Measurements from ENCODE around the gene TEN1. TPM values are rescaled to one million over a fixed set of nuclear protein-coding genes. Genes with fewer than 3 reads are reported as not detected.

The TEN1 gene
- total RNA-seq, 4 donors from 2014 or later = 20.0 to 43.6 (median 26.9) TPM

DNA sequence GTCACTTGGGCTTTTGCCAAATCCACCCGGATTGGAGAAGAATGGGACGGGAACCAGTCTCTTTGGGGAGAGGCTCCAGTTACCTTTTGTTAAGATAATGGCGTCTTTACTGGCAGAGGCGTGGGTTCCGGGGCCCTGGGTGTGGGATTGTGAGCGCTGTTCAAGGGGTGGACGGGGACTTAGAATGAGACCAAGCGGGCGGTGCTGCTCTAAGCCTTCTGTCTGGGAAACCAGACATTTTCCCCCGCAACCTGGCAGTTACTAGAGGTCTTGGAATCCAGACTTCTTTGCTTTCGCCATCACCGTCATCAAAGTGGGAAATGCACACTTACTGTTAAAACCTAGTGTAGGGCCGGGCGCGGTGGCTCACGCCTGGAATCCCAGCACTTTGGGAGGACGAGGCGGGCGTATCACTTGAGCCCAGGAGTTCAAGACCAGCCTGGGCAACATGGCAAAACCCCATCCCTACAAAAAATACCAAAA, 706 bp downstream of the TEN1 start:
- H3K27me3 ChIP-seq = no peaks in the 10 kb centered on the region
- no peaks in the 10 kb centered on the region for H3K36me3 ChIP-seq
- peak overlapping the region; percentile 82 for H3K4me3 ChIP-seq
- TF ChIP-seq, protein P1, sequence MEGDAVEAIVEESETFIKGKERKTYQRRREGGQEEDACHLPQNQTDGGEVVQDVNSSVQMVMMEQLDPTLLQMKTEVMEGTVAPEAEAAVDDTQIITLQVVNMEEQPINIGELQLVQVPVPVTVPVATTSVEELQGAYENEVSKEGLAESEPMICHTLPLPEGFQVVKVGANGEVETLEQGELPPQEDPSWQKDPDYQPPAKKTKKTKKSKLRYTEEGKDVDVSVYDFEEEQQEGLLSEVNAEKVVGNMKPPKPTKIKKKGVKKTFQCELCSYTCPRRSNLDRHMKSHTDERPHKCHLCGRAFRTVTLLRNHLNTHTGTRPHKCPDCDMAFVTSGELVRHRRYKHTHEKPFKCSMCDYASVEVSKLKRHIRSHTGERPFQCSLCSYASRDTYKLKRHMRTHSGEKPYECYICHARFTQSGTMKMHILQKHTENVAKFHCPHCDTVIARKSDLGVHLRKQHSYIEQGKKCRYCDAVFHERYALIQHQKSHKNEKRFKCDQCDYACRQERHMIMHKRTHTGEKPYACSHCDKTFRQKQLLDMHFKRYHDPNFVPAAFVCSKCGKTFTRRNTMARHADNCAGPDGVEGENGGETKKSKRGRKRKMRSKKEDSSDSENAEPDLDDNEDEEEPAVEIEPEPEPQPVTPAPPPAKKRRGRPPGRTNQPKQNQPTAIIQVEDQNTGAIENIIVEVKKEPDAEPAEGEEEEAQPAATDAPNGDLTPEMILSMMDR (IDR thresholded peaks at IDR 0.05) = no peak
- peak in 1 of 2 donors; percentile 86 for DNase-seq (ENCODE audit: low spot score in 2 of 2)
- peaks cover 80% of the 10 kb centered on the region for H3K4me1 ChIP-seq
- 9% methylated on average over 15 of the region's 19 CpGs for WGBS
- no peaks in the 10 kb centered on the region for H3K9me3 ChIP-seq
- peak overlapping the region; percentile 99 for H3K27ac ChIP-seq

DNA sequence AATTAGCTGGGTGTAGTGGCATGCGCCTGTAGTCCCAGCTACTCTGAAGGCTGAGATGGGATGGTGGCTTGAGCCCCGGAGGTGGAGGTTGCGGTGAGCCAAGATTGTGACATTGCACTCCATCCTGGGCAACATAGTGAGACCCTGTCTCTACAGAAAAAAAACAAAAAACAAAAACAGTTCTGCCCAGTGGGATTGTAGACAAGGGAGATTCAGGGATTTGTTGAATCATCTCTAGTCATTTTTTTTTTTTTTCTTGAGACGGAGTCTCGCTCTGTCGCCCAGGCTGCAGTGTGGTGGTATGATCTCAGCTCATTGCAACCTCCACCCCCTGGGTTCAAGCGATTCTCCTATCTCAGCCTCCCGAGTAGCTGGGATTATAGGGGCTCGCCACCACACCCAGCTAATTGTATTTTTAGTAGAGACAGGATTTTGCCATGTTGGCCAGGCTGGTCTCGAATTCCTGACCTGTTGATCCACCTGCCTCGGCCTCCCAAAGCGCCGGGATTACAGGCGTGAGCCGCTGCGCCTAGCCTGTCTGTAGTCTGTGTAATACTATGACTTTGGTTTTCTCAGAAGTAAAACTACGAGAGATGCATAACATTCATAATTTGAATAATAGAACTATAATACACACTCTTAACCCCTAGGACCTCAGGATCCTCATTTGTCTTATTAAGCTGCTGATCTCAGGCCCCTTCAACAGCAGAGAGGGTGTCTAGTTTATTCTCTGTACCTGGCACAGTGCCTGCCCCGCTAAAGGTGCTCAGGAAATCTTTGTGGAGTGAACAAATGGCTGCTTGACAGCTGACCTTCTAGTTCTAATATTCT, 1.4 kb downstream of the TEN1 start:
- H3K27ac ChIP-seq = peak overlapping the region; percentile 99
- peaks cover 86% of the 10 kb centered on the region for H3K4me1 ChIP-seq
- no peaks in the 10 kb centered on the region for H3K36me3 ChIP-seq
- no peaks in the 10 kb centered on the region for H3K27me3 ChIP-seq
- H3K4me3 ChIP-seq = peak overlapping the region; percentile 82
- no peaks in the 10 kb centered on the region for H3K9me3 ChIP-seq
- WGBS = 79% methylated on average over 18 of the region's 18 CpGs
- TF ChIP-seq POLR2A (IDR thresholded peaks at IDR 0.05) (no peak), POLR2AphosphoS5 (IDR thresholded peaks at IDR 0.05) (no peak), EP300 (IDR thresholded peaks at IDR 0.05) (no peak)
- TF ChIP-seq, protein P1 (IDR thresholded peaks at IDR 0.05) = no peak
- peak in 1 of 2 donors; percentile 59 for DNase-seq (ENCODE audit: low spot score in 2 of 2)

DNA sequence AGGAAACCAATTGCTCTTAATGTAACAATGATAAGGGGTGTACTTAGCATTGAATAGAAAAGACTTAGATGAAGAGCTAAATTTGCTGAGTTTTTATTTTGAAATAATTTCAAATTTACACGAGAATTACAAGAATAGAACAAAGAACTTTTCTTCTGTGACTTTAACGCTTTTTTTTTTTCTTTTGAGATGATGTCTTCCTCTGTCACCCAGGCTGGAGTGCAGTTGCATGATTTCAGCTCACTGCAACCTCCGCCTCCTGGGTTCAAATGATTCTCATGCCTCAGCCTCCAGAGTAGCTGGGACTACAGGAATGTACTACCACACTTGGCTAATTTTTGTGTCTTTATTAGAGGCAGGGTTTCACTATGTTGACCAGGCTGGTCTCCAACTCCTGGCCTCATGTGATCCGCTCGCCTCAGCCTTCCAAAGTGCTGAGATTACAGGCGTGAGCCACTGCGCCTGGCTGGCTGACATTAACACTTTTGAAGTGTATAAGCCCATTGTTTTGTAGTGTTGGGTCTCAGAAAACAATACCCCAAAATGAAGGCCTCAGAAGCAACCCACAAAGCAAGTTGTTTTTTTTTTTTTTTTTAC, 2.1 kb downstream of the TEN1 start:
- Histone ChIP-seq H3K9me3 (no peaks in the 10 kb centered on the region), H3K27ac (peak overlapping the region; percentile 99), H3K4me1 (peaks cover 84% of the 10 kb centered on the region), H3K4me3 (peak overlapping the region; percentile 82), H3K27me3 (no peaks in the 10 kb centered on the region), H3K36me3 (no peaks in the 10 kb centered on the region)
- DNase-seq (ENCODE audit: low spot score in 2 of 2) = no peak
- TF ChIP-seq, protein P1 (IDR thresholded peaks at IDR 0.05) = no peak
- TF ChIP-seq EP300 (IDR thresholded peaks at IDR 0.05) (no peak), POLR2A (IDR thresholded peaks at IDR 0.05) (no peak), POLR2AphosphoS5 (IDR thresholded peaks at IDR 0.05) (no peak)
- 60% methylated on average over 7 of the region's 7 CpGs for WGBS

DNA sequence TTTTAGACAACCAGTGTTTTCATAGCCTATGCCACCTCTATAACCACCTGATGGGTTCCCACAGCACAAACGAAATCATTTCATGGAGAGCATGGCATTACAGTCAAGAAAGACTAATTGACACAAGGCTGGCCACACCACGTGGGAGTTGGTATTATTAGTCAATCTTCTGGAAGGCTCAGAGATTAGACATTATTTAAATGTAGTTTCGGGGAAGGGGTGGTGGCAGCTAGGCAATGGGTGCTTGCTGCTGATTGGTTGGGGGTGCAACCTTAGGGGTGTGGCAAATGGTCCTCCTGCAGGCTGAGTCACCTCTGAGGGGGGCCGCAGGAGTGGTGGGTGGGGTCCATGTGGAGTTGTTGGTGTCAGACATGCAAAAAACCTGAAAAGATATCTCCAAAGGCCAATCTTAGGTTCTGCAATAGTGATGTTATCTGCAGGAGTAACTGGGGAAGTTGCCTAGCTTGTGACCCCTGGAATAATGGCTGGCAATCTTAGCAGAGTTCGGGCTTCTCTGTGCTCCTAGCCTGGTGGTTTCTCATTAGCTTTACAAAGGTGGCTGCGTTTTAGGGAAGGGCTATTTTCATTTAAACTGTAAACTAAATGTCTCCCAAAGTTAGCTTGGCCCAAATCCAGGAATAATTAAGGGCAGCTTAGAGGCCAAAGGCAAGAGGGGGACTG, 4.6 kb downstream of the TEN1 start:
- Histone ChIP-seq H3K36me3 (no peaks in the 10 kb centered on the region), H3K9me3 (no peaks in the 10 kb centered on the region), H3K27ac (peak overlapping the region; percentile 99), H3K27me3 (no peaks in the 10 kb centered on the region), H3K4me3 (no peak overlapping the region), H3K4me1 (peaks cover 62% of the 10 kb centered on the region)
- DNase-seq (ENCODE audit: low spot score in 2 of 2) = peak; percentile 84 to 86
- WGBS = 39% methylated on average over 6 of the region's 6 CpGs
- TF ChIP-seq POLR2AphosphoS5 (IDR thresholded peaks at IDR 0.05) (peak in 2 of 3 donors; percentile 15 to 47), EP300 (IDR thresholded peaks at IDR 0.05) (no peak), POLR2A (IDR thresholded peaks at IDR 0.05) (no peak)

- Histone ChIP-seq H3K4me1 (peaks cover 50% of the 10 kb centered on the region), H3K27me3 (no peaks in the 10 kb centered on the region), H3K4me3 (no peak overlapping the region), H3K27ac (no peak overlapping the region), H3K36me3 (no peaks in the 10 kb centered on the region), H3K9me3 (no peaks in the 10 kb centered on the region)
- DNase-seq (ENCODE audit: low spot score in 2 of 2) = no peak
- 75% methylated on average over 4 of the region's 4 CpGs for WGBS
- TF ChIP-seq, protein P1 (IDR thresholded peaks at IDR 0.05) = no peak
- no peak for TF ChIP-seq POLR2AphosphoS5 (IDR thresholded peaks at IDR 0.05)
- no peak for TF ChIP-seq EP300 (IDR thresholded peaks at IDR 0.05)
- no peak for TF ChIP-seq POLR2A (IDR thresholded peaks at IDR 0.05)
These were observed 6.9 kb downstream of the TEN1 start for GRCh38 chr17:75985986-75986385.
